GM18873 (cell line): Measurements from ENCODE around the gene CCDC188.

Source experiments
- ATAC-seq: cut with Tn5 transposase; IDR thresholded peaks from one replicate; pipeline ENCODE4 v1.9.1; 2021; ENCODE audit warnings: mild to moderate bottlenecking, moderate library complexity, moderate number of reproducible peaks; ENCODE audit not compliant: unreplicated experiment, low FRiP score

Gene CCDC188

DNA sequence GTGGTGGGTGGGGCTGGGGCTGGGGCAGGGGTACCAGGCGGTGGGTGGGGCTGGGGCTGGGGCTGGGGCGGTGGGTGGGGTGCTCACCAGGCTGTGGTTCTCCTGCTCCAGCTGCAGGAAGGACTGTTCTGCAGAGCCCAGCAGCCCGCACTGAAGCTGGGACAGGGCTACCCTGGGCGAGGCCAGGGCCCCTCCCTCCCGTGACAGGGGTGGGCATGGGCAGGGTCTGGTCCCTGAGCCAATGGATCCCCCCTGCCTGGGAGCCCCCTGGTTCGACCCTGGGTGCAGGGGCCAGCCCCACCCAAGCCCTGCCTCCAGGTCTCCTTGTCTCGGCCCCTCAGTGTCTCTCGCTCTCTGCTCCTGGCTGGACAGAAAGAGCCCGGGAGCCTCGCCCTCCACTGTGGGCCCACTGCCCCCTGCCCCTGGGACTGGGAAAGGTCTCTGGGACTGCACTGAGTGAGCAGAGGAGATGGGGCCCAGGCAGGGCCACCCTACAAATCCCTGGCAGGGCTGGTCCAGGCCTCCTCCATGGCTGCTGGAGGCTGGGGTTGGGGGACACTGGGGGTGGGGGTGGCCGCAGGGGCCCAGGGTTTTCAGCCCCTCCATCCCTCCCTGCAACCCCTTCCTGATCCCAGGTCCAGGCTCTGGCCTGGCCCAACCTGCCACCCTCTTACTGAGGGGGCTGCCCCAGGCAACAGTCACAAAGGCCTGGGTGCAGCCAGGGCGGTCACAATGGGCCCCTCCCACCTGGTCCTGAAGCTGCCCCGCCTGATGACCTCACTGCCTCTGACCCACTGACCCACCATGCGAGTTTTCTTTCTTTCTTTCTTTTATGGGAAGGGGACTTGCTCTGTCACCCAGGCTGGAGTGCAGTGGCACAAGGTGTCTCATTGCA is at the start of gene CCDC188:
Gene CCDC188, minus strand, starts transcription at position 675 of the 895 bp plus-strand sequence. Its CDS starts 69 bp downstream, at position 606.
- no peak for ATAC-seq

DNA sequence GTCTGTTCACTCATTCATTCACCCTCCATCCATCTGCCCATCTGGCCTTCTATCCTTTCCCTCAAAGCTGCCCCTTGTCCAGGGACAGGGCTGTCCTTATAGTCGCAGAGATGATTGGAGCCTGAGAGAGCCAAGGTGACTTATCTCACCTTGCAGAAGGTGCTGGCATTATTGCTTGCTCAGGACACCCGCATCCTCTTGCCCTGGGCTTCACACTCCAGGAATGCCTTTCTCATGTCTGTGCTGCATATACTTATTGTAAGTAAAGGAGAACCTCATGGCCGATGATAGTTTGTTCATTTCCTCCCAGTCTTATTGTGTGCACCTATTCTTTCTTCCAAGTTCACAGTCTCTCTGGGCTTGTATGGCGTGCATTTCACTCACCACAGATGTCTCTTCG is 49.1 kb upstream of the CCDC188 start:
- no peak for ATAC-seq

DNA sequence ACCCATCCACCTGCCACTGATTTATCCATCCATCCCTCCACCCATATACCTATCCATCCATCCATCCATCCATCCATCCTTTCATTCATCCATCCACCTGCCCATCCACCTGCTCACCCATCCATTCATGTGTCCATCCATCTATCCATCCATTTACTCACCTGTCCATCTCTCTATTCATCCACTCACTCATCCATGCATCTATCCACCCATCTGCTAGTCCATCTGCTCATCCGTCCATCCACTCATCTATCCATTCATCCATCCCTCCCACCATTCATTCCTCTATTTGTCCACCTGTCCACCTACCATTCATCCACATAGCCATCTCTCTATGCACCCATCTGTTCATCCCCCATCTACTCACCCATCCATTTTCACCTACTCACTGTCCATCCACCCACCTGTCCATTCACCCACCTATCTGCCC is 48.6 kb upstream of the CCDC188 start:
- ATAC-seq, result no peak

DNA sequence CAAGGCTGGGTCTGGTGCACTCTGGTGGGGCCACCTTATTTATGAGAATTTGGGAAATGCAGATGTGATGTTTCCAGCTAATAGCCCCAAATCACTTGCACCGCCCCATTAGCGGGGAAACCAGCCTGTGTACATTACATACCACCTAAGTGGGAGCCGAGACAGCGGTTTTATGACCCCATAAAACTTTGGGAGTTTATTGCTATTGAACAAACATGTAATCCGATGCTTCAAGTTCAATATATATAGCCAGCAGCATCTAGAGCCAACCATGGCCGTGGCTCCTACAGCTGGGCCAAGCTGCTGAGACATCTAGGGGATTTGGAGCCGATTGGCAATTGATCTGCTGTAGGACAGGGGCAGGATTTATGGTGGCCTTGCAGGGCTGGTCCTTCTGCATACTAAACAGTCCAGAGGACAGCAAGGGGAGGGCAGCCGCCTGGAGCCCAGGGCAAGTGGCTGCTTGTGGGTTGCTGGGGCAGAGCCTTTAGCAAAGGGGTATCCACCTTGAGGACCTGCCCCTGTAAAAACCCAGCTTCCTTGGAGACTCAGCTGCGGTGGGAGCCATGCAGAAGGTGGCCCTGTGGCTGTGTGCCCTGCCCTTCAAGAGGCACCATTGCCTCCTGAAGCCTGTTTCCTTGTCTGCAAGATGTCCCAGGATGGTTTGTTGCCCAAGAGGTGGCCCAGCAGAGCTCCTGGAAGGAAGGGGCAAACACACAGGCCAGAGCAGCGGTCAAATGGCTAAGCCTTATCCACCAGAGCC is 47.9 kb upstream of the CCDC188 start:
- no peak for ATAC-seq

DNA sequence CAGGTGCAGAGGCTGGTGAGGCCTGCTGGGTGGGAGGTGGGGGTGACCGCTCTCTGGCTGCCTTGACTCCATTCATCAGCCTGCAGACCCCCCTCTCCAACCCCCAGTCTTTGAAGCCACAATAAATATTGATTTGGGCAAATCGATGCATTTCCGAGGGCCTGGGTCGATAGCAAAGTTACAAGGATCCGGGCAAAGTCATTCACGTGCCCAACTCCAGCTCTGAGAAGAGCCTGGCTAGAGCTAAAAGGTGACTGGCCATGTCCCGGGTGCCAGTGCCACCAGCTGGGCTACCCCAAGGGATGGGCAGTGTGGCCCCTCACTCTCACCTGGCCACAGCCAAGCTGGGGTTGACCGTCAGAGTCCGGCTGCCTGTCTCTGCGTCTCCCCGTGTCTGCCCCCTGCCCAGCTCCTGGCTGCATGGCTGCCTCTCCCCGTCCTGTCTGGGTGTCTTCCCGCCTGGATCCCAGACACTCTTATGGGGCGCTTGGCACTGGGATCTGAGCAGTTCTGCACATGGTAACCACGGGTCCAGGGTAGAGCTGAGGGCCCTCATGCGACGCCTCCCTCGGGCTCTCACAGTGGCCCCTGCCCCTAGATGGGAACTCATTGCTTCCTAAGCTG is 46.7 kb upstream of the CCDC188 start:
- ATAC-seq, result no peak

DNA sequence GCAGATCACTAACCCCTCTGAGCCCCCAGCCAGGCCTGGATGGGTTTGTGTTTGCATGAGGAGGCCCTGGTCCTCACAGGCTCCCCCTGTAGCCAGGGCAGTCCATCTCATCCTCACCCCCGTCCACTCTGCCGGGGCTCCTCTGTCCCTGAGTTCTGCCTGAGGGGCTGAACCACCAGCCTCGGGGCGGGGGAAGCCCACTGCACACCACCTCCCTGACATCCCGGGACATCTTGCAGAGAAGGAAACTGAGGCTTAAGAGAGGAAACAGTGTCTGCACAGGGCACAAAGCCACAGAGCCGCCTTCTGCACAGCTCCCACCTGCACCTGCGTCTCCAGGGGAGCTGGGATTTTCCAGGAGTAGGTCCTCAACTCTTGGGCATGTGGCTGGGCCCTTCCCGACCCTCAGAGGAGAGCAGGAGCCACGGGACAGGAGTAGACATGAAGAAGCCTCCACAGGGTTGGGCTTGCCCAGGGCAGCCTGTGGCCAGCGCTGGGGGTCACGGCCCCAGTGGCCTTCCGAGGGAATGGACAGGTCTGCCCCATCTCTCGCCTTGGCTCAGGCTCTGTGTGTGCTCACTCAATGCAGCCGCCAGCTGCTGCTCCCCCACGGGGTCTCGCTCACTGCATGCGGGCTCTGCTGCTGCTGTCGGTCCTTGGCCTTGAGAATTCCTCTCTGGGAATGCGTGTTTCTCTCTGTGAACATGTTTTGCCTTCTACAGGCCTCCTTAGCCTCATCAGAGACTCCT is 45.4 kb upstream of the CCDC188 start:
- no peak for ATAC-seq

DNA sequence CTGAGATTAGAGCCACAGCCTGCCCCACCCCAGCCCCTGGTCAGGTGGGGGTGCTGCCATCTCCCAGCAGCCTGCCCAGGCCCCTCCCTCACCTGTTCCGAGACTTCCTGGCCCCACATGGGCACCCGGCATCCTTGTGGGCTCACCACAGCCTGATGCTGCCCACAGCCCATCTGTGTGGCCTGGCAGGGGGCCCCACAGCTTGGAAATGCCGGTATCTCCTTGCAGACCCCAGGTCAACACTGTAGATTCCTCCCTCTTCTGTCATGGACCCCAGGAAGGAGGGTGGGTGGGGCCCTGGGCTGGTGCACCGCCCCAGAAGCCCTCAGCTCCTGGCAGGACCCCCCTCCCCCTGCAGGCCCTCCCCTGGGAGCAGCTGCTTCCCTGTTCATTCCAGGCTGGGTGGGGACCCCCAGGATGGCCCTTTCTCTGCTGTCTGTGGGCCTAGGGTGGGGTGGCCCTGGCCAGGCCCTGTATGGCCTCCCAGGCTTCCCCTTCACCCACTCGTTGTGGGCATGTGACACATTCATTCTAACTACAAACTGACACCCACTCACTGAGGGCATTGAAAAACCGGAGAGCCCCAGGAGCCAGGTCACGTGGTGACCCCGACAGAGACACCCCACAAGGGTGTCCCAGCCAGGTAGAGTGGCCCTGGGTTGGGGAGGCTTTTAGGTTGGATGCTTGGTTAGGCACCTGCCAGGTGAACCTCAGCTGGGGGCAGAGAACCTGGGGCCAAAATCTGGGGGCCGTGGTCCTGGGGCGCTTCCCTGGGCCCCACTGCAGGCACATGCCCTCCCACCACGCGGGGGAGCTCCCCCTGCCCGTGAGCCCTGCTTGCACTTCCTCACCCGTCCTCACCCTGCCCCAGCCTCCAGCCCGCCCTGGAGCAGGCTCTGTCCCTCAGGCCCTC is 44.1 kb upstream of the CCDC188 start:
- ATAC-seq, result no peak

DNA sequence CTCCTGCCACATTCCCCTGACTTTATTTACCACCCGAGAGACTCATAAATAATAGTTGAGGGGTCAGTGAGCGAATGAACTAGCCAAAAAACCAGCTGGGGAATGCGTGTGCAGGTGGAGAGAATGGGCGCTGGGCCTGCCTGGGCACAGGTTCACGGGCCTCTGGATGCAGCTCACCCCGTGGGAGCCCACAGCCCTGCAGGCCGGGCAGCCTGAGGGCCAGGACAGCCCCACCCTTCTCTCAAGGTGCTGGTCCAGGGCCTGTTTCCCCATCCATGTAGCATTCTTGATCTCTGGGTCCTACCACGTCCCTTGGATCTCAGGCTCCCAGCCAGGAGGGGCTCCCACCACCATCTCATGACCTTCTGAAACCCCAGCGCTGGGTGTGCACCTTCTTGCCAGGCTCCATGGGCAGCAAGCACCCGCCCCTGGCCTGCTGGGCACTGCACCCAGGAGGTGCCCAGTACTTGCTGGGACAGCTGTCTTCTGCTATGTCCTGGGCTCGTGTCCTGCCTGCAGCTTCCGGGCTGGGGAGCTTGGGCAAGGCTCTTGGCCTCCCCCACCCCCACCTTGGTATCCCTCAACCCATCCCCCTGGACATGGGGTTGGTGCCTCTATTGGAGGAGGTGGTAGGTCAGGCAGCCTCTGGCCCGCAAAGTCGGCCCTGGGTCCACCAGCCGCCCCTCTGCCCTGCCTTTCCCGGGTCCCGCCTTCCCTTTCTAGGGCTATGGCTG is 43.1 kb upstream of the CCDC188 start:
- ATAC-seq, result no peak

DNA sequence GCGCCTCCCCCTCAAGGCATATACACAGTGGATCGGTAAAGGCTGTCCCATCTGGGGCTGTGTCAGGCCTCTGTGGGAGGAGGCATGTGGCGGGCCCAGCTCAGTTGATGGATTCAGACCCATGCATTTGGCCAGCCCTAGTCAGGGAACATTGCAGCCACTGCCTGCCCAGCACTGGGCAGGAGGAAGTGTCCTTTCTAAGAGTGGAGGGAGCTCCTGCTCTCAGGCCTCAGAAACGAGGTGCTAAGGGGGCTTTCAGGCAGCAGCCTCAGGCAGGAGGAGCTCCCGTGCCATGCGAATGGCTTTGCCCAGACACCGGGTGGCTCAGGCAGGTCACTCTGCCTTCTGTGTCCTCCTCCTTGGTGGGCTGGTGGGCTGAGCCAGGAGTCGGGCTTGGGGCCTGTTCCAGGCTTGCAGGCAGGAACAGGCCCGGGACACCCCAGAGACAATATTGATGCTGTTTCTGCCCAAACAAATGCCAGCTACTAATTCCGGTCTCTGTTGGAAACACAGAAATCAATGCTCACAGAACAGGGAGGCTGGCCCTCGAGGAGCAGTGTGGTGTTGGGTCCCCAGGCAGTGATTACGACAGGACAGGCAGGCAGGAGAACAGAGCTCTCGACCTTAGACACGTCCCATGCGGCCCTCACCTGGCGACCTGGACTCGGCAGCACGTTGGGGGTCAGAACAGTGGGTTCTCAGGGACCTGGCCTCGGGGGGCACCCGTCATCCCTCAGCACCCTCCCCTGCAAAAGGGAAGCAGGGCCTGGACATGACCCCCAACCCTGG is 42.3 kb upstream of the CCDC188 start:
- ATAC-seq, result no peak

DNA sequence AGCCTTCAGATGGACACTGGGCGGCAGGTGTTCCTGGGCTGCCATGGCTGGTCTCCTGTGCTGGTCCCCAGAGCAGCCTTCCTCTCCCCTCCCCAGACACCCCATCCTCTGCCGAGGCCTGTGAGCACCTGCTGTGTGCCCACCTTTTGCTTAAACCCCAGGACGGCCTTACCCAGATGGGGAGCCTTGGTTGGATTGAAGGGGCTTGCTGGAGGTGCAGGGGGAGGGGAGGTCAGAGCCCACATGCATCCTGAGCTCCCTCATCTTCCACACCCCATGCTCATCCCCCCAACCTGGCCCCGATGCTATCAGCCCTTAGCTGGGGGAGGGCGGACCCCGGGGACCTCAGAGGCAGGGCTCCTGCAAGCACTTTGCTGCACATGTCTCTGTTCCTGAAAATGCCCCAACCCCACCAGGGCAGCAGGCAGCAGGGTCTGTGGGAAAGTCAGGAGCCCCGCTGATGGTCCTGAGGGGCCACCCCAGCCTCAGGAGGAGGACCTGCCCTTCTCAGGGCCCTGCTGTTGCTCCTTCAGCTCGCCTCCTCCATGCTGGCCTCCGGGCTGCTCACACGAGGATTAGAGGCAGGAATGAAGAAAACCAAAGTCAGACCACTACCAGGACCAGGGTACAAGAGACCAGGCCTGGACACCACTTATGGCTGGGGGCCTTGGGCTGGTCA is 41.6 kb upstream of the CCDC188 start:
- ATAC-seq, result no peak

DNA sequence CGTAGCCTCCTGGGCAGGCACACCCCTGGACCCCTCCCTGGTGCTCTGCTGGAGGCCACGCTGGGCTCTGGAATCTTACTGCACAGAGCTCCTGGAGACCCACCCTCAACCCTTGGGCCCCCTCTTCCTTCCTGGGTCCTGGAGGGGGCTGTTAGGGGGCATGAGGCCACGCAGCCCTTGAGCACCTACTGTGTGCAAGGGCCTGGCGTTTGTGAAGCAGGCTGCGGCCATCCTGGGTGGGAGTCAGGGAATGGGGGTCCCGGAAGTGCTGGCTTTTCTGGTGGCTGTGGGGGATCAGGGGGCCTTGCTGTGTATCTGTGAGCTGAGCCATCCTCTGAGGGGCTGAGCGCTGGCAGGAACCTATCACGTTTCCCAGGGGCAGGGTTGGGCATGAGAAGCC is 40.9 kb upstream of the CCDC188 start:
- no peak for ATAC-seq

DNA sequence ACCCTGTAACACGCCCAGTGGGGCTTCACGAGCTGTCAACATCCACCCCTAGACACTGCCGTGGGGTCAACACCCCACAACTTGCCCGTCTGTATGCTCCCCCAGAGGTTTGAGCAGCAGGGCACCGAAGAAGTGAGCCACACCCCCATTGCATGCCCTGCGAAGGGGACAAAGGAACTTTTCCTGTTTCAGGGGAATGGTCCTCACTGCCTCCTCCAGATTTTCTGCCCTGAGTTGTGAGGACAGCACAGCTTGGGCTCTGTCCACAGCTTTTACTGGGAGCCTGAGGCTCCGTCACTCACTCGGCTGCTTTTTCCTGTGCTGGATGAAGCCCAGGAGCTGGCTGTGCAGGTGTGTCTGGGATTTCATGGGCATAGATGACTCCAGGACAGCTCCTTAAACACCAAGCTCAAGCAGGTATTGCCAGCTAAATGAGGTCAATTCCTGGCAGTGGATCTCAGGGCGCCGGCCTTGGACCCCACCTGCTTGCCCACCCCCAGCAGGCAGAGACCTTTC is 40.2 kb upstream of the CCDC188 start:
- ATAC-seq, result no peak

DNA sequence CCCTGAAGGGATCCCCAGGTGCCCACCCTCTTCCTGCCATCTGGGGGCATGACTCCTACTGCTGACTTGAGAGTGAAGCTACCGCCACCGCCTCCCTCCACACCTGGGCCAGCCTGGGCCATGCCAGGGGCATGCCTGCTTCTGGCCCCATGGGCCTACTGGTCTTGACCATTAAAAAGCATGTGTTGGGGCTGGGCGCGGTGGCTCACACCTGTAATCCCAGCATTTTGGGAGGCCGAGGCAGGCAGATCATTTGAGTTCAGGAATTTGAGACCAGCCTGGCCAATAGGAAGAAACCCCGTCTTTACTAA is 37.7 kb upstream of the CCDC188 start:
- ATAC-seq, result no peak

DNA sequence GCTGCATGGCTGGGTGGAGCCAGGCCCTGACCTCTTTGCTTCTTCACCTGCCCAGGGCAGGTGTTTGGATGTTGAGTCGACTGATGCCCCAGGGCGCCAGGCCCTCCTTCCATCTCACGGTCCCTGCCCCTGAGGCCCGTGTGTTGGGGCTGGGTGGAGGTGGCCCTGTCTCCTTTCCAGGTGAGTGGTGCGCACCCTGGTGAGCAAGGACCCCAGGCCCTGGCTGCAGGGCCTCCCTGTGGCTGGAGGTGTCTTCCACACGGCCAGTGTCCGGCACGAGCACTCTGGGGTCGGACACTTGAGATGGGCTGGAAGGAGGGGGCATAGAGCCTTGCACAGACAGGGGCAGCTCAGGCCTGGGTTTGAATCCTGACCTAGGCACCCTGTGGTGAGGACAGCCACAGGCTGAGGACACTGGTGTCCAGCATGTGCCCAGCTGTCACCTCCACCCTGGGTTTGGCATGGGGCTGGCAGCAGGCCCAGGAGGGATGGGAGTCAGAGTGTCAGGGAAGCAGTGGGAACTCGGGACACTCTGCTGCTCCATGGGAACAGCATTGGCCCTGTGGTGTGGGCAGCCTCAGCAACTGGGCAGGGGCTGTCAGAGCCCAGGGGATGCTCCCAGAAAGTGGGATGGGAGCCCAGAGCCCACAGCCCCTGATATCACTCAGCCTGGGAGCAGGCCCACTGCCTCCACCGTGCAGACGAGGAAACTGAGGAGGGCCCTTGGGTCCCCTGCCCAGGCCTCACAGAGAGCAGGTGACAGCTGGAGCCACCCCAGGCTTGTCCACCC is 37.1 kb upstream of the CCDC188 start:
- no peak for ATAC-seq

DNA sequence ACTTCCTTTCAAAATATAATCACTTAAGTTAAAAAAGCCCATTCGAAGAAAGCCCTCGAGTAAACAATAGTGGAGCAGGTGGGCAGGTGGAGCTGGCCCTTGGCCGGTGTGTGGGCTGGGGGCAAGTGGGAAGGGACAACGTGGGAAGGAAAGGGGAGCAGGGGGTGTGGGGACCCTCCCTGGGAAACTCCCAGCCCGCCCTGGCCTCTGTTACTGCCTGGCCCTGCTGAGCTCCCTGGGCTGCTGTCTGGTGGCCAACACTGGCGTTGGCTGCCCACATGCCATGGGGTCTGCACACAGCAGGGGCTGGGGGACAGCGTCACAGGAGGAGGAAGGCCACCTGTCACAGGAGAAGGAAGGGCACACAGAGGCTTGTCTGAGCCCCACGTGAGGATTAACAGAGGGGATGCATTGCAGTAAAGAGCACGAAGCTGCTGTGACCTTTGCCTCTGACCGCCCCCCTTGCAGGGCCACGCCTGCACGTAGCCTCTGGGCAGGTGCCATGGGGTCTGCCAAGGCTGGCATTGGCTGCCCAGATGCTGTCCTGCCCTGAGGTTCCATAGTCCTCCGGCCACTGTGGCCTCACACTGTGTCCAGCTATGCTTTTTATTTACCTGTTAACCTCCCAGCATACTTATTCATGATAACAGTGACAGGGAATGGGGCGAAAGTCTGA is 36.2 kb upstream of the CCDC188 start:
- ATAC-seq, result no peak
